Renal cortical epithelial cell (primary cell): ENCODE results near the gene ZNF385B. TPM values are rescaled to one million over a fixed set of nuclear protein-coding genes. Genes with fewer than 3 reads are reported as not detected.

Source experiments
- DNase-seq: peaks from one replicate; pipeline ENCODE4 v3.0.0-alpha.2; 2011; ENCODE audit warnings: low read depth
- total RNA-seq: library from RNA; depleted of rRNA; stranded (reverse); fragments of >200 nt; gene quantifications from 2 replicates; pipeline ENCODE4 v1.2.3, GENCODE V29; 2014

ZNF385B gene
- total RNA-seq, 1 donor from 2014 or later = 1.1 TPM

DNA sequence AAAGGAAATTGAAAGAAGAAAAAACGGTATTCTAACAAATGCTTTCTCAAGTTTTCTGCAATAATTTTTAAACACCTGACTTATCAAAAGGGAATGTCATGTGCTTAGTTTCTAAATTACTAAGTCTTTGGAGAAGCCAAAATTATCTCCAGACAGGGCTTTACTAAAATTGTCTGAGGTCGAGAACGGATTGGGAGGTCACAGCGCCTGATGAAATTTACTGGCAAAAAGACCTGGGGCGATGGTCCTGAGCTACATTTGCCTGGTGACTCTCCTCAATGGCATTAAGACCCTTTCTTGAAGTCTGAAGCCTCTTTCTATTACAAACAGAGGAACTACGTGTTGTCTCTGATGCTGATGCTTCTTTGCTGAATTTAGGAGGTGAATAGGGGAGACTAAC, 305.0 kb downstream of the ZNF385B start:
- DNase-seq = no peak

DNA sequence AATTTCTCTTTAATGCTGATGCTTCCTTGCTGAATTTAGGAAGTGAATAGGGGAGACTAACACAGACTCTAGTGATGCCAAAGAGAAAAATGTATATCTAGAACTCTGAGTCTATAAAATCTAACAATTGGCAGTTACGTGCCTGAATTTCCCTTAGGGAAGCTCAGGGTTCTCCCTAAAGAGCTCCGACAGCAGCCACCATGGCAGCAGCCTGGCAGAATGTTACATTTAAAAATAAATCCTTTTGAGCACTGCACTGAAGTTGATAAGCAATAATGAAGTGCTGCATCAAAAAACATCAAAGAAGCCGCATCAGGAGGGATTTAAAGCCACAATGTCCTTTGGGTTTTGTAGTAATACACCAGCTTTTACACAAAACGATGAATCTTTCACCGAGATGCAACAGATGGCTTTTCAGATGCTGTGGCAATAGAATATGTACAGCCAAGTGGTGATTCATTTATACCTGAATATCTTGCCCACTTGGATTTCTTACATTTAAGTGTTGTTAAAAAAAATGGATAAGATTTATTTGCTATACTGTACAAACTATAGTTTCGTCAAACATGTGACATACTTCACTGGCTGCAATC, 305.6 kb downstream of the ZNF385B start:
- DNase-seq = no peak

DNA sequence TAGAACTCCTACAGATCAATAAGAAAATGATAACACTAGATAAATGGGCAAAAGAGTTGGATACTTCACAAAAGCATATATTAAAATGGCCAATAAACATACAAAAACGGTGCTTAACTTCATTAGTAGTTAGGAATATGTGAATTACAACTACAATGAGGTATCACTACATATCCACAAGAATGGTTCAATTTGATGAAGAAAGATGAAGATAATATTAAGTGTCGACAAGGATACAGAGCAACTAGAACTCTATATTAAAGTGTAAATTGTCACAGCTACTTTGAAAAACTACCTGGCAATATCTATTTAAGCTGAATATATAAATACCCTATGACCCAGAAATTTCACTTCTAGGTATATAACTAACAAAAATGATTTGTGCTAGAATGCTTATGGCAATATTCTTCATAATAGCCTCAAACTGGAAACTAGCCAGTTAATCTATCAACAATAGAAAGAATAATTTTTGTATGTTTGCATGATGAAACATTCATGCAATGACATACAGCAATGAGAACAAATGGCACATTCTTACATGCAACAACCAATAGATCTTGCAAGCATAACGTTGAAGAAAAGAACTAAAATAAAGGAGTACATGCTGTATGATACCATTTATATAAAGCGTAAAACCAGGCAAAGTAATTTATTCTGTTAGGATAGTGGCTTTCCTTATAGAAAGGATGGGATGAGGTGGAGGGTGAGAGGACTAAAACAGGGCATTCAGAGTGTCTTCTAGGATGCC, 306.6 kb downstream of the ZNF385B start:
- no peak for DNase-seq

DNA sequence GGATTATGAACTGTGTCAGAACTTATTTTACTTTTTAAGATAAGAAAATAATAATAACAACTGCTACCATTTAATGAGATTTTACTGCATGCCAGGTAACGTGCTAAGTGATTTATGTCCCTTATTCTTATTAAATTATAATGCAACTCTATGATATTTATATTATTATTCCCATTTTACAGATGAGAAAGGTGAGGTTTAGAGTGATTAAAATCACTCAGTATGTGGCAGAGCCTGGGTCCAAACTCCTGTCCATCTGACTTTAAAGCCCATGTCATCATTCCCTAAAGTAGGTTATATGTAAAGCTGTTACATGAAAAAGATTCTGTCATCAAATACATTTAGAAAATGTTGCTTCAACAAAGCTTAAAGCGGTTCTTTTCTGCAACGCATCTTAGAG, 308.0 kb downstream of the ZNF385B start:
- DNase-seq = no peak

DNA sequence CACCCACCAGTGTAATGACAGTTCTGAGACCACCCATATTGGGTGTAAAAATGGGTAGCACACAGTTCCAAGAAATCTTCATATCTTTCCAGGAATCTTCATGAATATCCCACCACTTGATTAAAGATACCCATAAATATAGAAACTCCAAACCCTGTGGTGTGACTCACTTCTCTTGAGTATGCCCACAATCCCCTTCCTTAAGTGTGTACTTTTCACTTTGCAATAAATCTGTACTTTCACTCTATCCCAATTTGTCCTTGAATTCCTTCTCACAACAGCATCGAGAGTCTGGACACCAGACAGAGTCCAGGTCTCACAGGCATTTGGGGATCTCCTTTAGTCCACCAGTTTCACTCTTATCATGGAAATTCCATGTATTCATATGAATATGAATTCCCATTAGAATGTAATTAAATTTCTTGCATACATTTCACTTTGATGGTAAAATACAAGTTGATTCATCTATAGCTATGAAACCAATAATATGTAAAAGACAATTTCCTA, 309.8 kb downstream of the ZNF385B start:
- DNase-seq = no peak

DNA sequence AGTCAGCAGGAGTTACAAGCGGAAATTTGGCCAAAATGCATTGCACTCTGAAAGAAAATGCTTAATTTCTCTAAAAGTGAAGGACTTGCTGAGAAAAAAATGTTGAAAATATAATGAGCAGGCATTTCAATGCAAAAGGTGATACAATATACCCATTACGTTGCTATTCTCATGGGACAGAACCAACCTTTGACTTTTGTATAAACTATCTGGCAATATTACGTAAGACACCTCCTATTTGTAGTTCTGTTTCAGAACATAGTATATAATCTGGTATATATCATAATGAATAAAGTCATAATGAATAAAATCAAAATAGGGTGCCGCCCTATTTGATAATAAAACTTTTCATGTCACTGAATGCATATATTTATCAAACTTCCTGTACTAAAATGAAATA, 310.6 kb downstream of the ZNF385B start:
- DNase-seq = no peak

DNA sequence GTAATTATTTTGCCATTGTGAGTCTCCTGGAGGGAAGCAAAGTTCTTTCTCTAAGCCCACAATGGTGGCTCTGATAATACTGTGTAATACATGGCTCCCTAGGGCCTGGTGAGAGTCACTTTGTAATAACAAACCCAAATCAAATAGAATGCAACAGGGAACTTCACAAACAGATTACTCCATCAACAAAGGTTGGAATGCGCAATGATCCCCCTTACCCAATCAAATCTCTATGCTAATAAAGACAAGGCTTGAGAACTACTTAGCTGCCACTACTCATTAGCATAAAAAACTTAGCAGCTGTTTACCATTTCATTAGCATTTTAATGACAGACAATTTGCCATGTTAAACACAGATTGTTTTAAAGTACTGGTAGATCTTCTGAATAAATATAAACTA, 311.2 kb downstream of the ZNF385B start:
- DNase-seq = no peak

DNA sequence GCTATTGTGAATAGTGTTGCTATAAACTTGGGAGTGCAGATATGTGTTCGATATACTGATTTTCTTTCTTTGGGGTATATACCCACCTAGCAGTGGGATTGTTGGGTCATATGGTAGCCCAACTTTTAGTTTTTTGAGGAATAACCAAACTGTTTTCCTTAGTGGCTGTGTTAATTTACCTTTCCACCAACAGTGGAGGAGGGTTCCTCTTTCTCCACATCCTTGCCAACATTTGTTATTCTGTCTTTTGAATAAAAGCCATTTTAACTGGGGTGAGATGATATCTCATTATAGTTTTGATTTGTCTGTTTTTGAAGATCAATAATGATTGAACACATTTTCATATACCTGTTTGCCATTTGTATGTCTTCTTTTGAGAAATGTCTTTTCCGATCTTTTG, 314.8 kb downstream of the ZNF385B start:
- no peak for DNase-seq

DNA sequence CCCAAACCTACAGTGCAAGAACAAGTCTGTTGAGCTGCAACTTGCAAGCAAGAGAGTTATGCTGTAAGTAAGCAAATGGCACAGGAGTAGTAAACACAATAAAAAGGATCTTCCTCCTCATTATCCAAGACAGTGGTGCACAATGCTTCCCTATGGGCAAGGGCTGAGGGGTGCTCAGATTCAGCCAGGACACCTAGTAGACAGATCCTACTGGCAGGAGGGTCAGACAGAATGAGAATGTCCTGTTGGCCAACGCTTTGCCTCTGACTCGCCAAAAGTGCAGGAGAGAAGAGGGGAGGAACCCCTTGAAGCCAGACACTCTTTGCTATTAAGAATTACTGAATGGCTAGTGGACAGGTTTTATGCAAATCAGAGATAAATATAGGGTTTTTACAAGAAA, 316.4 kb downstream of the ZNF385B start:
- DNase-seq = no peak

DNA sequence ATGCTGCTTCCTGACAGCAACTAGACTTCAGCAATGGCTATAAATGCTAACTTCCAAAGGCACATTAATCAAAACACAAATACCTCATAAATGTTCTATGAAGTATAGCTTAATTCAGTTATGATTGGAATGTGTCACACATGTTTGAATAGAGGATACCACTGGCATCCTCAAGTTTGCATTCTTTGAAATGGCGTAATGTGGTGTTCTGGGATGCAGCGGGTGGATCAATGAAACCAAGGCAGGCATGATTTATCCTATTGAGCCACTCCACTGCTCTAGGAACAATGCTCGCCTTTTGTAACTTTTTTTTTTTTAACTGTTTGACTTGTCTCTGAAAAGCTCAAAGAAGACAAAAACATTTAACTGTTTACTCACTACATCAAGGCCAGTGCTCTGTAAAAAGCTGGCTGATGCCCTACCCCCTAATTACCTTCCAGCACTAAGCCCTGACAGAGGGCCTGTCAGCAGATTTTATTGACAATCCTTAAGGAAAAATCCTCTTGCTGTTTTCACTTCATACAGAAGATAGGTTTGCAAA, 318.0 kb downstream of the ZNF385B start:
- DNase-seq = peak; percentile 48

DNA sequence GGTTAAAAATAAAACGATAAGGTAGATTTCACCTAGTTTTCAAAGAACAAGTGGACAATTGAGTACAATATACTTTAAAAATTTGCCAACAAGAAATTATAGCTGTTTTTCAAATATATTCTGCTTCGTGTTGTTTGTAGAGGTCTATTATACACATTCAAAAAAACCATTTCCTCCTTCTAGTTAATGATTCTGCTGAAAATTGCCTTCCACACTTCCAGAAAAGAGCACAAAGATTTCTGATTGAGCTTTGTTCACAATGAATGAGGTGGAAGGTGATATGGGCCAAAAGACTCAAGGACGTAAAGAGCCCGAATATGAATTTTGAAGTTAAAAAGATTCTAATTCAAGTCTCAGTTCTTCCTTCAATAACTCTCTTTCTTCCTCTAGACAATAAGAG, 319.8 kb downstream of the ZNF385B start:
- peak; percentile 31 for DNase-seq

DNA sequence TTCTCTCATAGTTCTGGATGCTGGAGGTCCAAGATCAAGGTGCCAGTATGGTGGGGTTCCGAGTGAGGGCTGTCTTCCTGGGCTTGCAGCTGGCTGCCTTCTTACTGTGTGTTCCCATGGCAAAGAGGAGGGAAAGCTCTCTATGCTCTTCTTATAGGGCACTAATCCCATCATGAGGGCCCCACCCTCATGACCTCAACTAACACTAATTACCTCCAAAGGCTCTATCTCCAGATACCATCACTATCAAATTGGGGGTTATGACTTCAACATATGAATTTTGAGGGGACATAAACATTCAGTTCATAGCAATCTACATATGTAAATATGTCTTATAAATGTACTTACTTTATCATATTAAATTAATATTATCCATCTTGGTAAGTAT, 322.3 kb downstream of the ZNF385B start:
- DNase-seq = no peak

DNA sequence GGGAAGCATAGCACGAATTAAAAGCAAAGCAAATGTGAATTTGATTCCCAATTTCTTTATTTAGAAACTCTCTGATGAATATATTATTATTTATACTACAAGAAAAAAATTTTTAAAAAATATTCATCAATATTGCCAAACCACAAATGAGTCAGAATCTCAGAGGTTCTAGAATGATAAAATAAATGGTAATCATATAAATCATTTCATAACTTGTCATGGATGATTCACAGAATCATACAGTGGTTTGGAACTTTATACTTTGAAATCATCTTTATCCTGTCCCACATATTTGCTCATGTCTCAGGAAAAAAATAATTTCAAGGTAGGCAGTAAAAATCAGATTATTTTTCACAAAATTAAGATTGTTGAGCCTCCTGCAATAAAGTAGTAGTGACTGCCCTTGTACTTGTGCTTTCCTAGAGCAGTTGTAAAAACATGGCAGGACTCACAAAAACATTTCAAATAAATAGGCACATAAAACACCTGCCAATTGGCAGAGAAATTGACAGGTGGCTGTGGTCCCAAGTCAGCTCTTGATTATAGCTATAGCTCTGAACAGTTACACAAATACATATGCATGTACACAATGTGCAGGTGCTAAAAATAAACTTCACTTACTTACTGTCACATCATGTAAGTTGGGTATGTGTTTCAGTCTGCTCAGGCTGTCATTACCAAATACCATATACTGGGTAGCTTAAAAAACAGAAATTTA, 322.8 kb downstream of the ZNF385B start:
- DNase-seq = no peak

DNA sequence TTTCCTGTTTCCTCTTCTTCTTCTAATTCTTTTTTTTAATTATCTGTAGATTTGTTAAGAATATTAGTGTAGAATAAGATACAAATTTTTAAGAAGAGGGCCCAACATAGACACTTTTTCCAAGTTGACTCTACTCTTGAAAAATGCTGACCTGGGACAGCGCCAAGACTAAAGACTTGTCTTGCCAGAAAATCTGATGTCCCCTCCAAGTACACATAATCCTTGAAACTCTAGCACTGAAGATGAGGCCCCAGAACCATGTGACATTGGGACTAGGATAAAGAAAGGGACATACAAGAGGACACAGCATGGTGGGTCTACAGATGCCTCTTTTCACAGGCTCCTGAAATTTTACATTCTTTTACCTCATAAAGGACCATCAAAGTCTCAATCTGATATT, 325.2 kb downstream of the ZNF385B start:
- DNase-seq = no peak

DNA sequence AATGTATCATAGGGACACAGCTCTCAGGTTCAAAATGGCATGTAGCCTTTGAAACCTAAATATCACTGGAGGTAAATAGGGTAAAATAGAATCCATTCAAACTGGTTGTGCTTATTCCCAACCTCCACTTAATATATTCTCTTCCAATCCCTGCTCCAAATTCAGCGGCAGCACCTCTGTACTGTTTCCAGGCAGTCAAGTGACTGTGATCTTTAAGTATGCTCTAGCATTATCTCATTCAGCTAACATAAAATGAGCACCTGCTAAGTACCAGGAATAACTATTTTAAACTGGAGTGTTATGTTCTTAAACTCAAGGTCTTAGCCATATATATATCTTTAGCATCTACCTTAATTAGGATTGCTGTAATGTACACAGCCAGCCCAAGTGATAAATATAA, 327.5 kb downstream of the ZNF385B start:
- DNase-seq = no peak

DNA sequence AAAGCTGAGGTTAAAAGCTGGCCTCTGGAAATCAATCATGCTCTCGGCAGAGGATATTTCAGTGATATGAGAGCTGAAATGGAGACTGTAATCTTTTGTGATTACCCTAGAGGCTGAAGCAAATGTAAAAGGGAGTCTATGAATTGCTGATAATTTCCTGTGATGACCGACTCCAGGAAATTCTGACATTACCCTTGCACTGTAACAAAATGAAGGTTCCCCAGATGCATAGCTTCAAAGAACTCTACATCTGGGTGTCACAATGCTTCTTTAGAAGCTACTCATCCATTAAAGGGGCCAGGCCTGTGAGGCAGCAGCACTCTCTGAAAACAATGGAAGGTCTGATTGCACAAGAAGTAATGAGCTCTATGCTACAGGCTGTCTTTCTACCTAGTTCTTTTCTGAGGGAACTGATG, 328.5 kb downstream of the ZNF385B start:
- peak; percentile 83 for DNase-seq

DNA sequence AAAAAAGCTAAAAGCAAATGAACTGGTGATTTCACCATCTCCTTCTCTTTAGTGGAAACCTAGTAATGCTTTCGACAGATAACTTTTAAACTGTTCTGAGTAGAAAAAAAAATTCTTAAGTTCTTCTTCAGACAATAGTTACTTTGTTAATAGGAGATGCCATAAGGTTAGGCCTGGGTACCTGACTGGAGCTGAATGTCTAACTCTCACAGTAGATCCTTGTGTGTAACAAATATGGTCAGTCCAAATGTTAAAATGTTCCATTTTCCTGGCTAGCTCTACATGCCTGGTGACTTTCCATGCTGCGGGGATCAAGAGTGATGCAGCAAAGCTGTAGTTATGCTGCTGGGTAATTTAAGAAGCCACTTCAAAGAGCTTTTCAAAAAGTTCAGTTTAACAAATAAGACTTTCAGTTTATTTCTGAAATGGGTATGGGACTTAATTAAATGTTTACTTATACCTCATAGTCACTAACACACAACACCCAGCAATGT, 332.8 kb downstream of the ZNF385B start:
- DNase-seq = no peak

DNA sequence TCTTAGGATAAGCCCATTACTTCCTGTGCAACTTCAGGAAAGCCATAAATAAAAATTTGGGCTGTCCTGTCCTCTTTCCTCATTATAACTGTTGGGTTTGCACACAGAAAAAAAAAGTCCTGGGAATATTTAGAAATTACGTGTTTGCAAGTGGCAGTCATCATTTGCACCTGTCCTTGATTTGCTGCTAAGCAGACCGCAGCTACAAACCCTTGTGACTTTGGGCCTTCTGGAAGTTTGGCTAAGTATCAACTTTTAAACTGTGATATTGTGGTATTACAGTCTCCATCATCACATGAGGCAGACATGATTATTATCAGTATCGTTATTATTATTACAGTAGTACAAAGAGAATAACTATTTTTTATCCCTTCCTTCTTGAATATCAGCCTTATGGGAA, 336.1 kb downstream of the ZNF385B start:
- no peak for DNase-seq

DNA sequence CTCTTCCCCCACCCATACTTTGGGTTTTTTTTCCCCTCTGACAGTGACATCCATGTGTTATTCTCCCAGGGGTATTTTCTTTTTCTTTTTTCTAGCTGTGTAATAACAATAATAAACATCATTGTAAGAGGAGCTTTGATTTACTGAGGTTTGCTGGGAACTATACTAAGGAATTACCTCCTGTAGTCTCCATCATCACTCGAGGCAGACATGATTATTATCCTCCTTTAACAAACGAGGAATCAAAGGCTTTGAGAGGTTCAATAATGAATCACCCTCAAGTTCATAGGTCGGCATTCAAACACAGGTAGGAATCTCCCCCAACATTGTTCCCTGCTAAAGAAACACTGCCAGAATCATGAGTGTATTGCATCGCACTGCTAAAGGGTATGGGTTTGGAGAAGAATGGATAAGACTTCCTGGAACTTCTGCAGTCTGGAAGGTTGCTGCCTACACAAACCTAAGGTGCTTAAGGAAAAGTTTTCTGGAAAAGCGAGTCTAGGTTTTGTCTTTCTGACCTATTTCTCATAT, 336.5 kb downstream of the ZNF385B start:
- peak; percentile 71 for DNase-seq

DNA sequence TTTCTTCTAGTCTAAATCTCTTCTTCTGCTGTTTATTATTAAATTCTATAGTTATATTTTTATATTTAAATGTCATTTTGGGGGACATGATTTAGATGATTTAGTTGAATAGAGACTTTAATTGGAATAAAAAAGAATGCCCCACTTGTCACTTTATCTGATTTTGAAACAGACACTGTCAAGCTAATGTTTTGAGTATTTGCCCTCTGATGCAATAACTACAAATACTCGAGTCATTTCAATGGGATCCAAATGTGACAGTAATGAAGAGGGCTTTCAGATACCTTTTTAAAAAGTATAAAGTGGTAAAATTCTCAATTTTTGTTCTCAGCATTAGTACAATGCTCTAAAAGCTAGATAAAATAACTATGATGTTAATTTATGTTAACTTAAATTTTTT, 339.5 kb downstream of the ZNF385B start:
- DNase-seq = peak; percentile 14

DNA sequence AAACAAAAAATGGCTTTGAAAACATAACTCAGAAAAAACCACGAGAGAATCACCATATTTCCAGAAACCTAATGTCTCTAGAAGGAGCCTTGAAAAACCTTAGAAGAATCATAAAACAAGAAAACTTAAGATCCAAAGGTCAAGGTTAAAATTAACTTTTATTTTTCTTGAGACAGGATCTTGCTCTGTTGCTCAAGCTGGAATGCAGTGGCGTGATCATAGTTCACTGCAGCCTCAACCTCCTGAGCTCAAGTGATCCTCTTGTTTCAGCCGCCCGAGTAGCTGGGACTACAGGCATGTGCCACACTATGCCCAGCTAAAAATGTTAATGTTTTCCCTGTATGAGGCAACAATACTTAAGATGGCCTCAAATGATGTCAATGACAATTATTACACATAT, 342.6 kb downstream of the ZNF385B start:
- peak; percentile 43 for DNase-seq

DNA sequence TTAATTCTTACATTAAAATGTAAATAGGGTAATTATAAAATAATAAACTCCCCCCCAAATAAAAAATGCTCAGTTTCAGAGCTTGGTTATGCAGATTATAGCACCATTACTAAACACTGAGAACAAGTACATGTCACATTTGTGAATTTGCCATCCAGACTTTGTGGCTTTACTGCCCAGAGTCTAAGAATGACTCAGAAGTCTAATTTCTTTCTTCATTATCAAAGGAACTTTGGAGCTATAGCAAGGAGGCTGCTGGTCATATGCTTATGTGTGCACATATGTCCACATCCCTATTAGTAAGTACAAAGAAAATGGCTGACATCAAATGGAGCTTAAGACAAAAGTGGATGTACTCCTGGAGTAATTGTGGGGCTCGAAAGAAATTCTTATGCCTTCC, 348.2 kb downstream of the ZNF385B start:
- DNase-seq = peak; percentile 31
